Smooth muscle cell (in vitro differentiated cells): Measurements from ENCODE around the gene SPHKAP. TPM values are rescaled to one million over a fixed set of nuclear protein-coding genes. Genes with fewer than 3 reads are reported as not detected.

Experiments
- DNase-seq: peaks from one replicate; lab custom pipeline; 2025; ENCODE audit not compliant: unreplicated experiment; lab: John Stamatoyannopoulos, UW
- H2AFZ ChIP-seq: fragments of 200-600 bp; sonication (generic); 2 replicates; pipeline ENCODE4 v1.6.0; 2016; ENCODE audit warnings: antibody characterized with exemption, low read depth, mild to moderate bottlenecking
- H3F3A ChIP-seq: fragments of 200-600 bp; sonication (generic); 2 replicates; pipeline ENCODE4 v1.6.0; 2017; ENCODE audit warnings: antibody characterized with exemption, low read depth
- H3K27ac ChIP-seq: fragments of 200-600 bp; sonication (generic); 2 replicates; pipeline ENCODE4 v1.5.1; 2016; ENCODE audit warnings: low read depth, mild to moderate bottlenecking
- H3K27me3 ChIP-seq: fragments of 200-600 bp; sonication (generic); 2 replicates; pipeline ENCODE4 v1.6.1; 2016; ENCODE audit warnings: low read depth, mild to moderate bottlenecking
- H3K36me3 ChIP-seq: fragments of 200-600 bp; sonication (generic); 2 replicates; pipeline ENCODE4 v1.5.1; 2016; ENCODE audit warnings: low read depth
- H3K4me1 ChIP-seq: fragments of 200-600 bp; sonication (generic); 2 replicates; pipeline ENCODE4 v1.5.1; 2016; ENCODE audit warnings: low read depth
- H3K4me2 ChIP-seq: fragments of 200-600 bp; sonication (generic); 2 replicates; pipeline ENCODE4 v1.6.0; 2016; ENCODE audit warnings: mild to moderate bottlenecking
- H3K4me3 ChIP-seq: fragments of 200-600 bp; sonication (generic); 2 replicates; pipeline ENCODE4 v1.5.1; 2016; ENCODE audit warnings: mild to moderate bottlenecking
- H3K79me2 ChIP-seq: fragments of 200-600 bp; sonication (generic); 2 replicates; pipeline ENCODE4 v1.6.0; 2016; ENCODE audit warnings: low read depth, mild to moderate bottlenecking
- H3K9ac ChIP-seq: fragments of 200-600 bp; sonication (generic); 2 replicates; pipeline ENCODE4 v1.6.0; 2016; ENCODE audit warnings: low read depth
- H3K9me3 ChIP-seq: fragments of 200-600 bp; sonication (generic); replicated peaks from 2 replicates; pipeline ENCODE4 v1.5.1; 2016; ENCODE audit warnings: low read depth
- H4K20me1 ChIP-seq: fragments of 200-600 bp; sonication (generic); 2 replicates; pipeline ENCODE4 v1.6.0; 2016; ENCODE audit warnings: low read depth
- CTCF ChIP-seq: fragments of 200-600 bp; sonication (generic); IDR thresholded peaks from 2 replicates; pipeline ENCODE4 v1.5.1; 2017; ENCODE audit warnings: borderline replicate concordance, mild to moderate bottlenecking, antibody characterized with exemption; ENCODE audit not compliant: insufficient read depth, poor library complexity, severe bottlenecking
- WGBS: methylation state at CpG from one replicate; pipeline ENCODE4 v1.1.7; 2016; ENCODE audit warnings: low lambda C conversion rate; 5-methylcytosine and 5-hydroxymethylcytosine counted together
- polyA plus RNA-seq: library from polyadenylated mRNA; unstranded; fragments of >200 nt; fragmentation: Nextera tagmentation; extraction: Ambion mirVana; gene quantifications from 2 replicates; pipeline ENCODE4 v1.2.1, GENCODE V29; 2016
- total RNA-seq: library from RNA; depleted of rRNA; stranded (reverse); fragments of >200 nt; gene quantifications from 2 replicates; pipeline ENCODE4 v1.2.3, GENCODE V29; 2014

The SPHKAP gene
- total and polyA plus RNA-seq, 2 experiments from 2014 or later, result not detected

GRCh38 chr2:228136027-228136426 lies 45.5 kb downstream of the SPHKAP start:
- no peaks in the 10 kb centered on the region for H3K79me2 ChIP-seq
- no peaks in the 10 kb centered on the region for H4K20me1 ChIP-seq
- 83% methylated on average over 3 of the region's 3 CpGs for WGBS
- no peaks in the 10 kb centered on the region for H3K4me1 ChIP-seq
- H3K4me3 ChIP-seq, result no peak overlapping the region
- peaks cover 22% of the 10 kb centered on the region for H3K27me3 ChIP-seq
- no peak overlapping the region for H3K9ac ChIP-seq
- no peak overlapping the region for H2AFZ ChIP-seq
- no peak overlapping the region for H3K4me2 ChIP-seq
- H3K36me3 ChIP-seq, result no peaks in the 10 kb centered on the region
- no peak for TF ChIP-seq CTCF
- H3K9me3 ChIP-seq, result no peaks in the 10 kb centered on the region
- no peak for DNase-seq
- no peak overlapping the region for H3K27ac ChIP-seq
- H3F3A ChIP-seq, result no peaks in the 10 kb centered on the region

- Histone ChIP-seq H2AFZ (no peak overlapping the region), H3K9me3 (no peaks in the 10 kb centered on the region), H3K4me1 (no peaks in the 10 kb centered on the region), H3K27ac (no peak overlapping the region), H3K9ac (no peak overlapping the region), H3K79me2 (no peaks in the 10 kb centered on the region), H3K4me2 (no peak overlapping the region), H3K27me3 (peaks cover 14% of the 10 kb centered on the region), H3F3A (no peaks in the 10 kb centered on the region), H4K20me1 (no peaks in the 10 kb centered on the region), H3K36me3 (no peaks in the 10 kb centered on the region), H3K4me3 (no peak overlapping the region)
- 83% methylated on average over 2 of the region's 2 CpGs for WGBS
- no peak for DNase-seq
- TF ChIP-seq CTCF, result no peak
Measured at GRCh38 chr2:228135300-228135699, 46.2 kb downstream of the SPHKAP start.

GRCh38 chr2:228131833-228132232 lies 49.7 kb downstream of the SPHKAP start:
- Histone ChIP-seq H3K79me2 (no peaks in the 10 kb centered on the region), H3K4me3 (no peak overlapping the region), H3K27me3 (peaks cover 4% of the 10 kb centered on the region)

More at GRCh38 chr2:228131833-228132232, 49.7 kb downstream of the SPHKAP start:
- no peak overlapping the region for H2AFZ ChIP-seq
- H3K4me2 ChIP-seq, result no peak overlapping the region
- H4K20me1 ChIP-seq, result no peaks in the 10 kb centered on the region
- H3F3A ChIP-seq, result no peaks in the 10 kb centered on the region
- H3K36me3 ChIP-seq, result no peaks in the 10 kb centered on the region
- no peak for TF ChIP-seq CTCF
- DNase-seq, result no peak
- H3K27ac ChIP-seq, result no peak overlapping the region
- no peaks in the 10 kb centered on the region for H3K4me1 ChIP-seq
- no peak overlapping the region for H3K9ac ChIP-seq
- H3K9me3 ChIP-seq, result no peaks in the 10 kb centered on the region
- 78% methylated on average over 8 of the region's 8 CpGs for WGBS
